A673 (cell line): ENCODE measurements around the gene TTI1. TPM values are rescaled to one million over a fixed set of nuclear protein-coding genes. Genes with fewer than 3 reads are reported as not detected.

Experiments used
- BruUV-seq: library from RNA; stranded (reverse); fragments of 400-500 nt; replicated peaks from 2 replicates; lab custom pipeline; 2021; lab: Mats Ljungman, UMichigan
- CTCF ChIA-PET: fragments of 300-600 bp; sonication (Branson Sonifier 250); formaldehyde crosslinking; loops from one replicate; lab custom pipeline; 2022; ENCODE audit warnings: antibody characterized with exemption; lab: Charles Lee
- POLR2A ChIA-PET: fragments of 300-600 bp; sonication (Branson Sonifier 250); formaldehyde crosslinking; loops from one replicate; lab custom pipeline; 2022; ENCODE audit warnings: antibody characterized with exemption; ENCODE audit not compliant: low non-redundant PET; lab: Charles Lee
- DNase-seq: peaks from one replicate; pipeline ENCODE4 v3.0.0-alpha.2; 2015; ENCODE audit warnings: low spot score
- H3K27ac ChIP-seq: fragments of 200-600 bp; sonication (generic); 2 replicates; pipeline ENCODE4 v1.5.1; 2016; ENCODE audit warnings: mixed run types, low read depth, mild to moderate bottlenecking, mixed read lengths, antibody characterized with exemption, low read length; ENCODE audit not compliant: poor library complexity, severe bottlenecking
- H3K27me3 ChIP-seq: fragments of 200-600 bp; sonication (generic); replicated peaks from 2 replicates; pipeline ENCODE4 v1.6.1; 2017; ENCODE audit warnings: mixed run types, low read depth, mild to moderate bottlenecking, mixed read lengths, antibody characterized with exemption, low read length; ENCODE audit not compliant: insufficient read depth, poor library complexity
- H3K36me3 ChIP-seq: fragments of 200-600 bp; sonication (generic); 2 replicates; pipeline ENCODE4 v1.6.1; 2016; ENCODE audit warnings: mixed run types, mild to moderate bottlenecking, mixed read lengths, antibody characterized with exemption, low read length; ENCODE audit not compliant: insufficient read depth, poor library complexity, severe bottlenecking
- H3K4me1 ChIP-seq: fragments of 200-600 bp; sonication (generic); 2 replicates; pipeline ENCODE4 v1.6.1; 2017; ENCODE audit warnings: mixed run types, mild to moderate bottlenecking, mixed read lengths, antibody characterized with exemption, low read length; ENCODE audit not compliant: insufficient read depth, poor library complexity, severe bottlenecking
- H3K4me3 ChIP-seq: fragments of 200-600 bp; sonication (generic); 2 replicates; pipeline ENCODE4 v1.5.1; 2016; ENCODE audit warnings: low read depth, mixed run types, mild to moderate bottlenecking, mixed read lengths, low read length; ENCODE audit not compliant: poor library complexity, severe bottlenecking
- H3K9me3 ChIP-seq: fragments of 200-600 bp; sonication (generic); 2 replicates; pipeline ENCODE4 v1.6.1; 2016; ENCODE audit warnings: mixed run types, low read depth, mild to moderate bottlenecking, mixed read lengths, antibody characterized with exemption, low read length; ENCODE audit not compliant: poor library complexity, severe bottlenecking
- CTCF ChIP-seq: fragments of 300-800, 200-600 bp; sonication (generic); conservative IDR thresholded peaks from 2 replicates; pipeline ENCODE4 v1.5.1; 2017; ENCODE audit warnings: low read depth, mild to moderate bottlenecking, antibody characterized with exemption, low read length, moderate library complexity, mixed read lengths
- EZH2 ChIP-seq: fragments of 200-600 bp; sonication (generic); IDR thresholded peaks from 2 replicates; pipeline ENCODE4 v1.6.1; 2017; ENCODE audit warnings: borderline replicate concordance, low read depth, mild to moderate bottlenecking, mixed read lengths, antibody characterized with exemption, low read length; ENCODE audit not compliant: poor library complexity, severe bottlenecking
- intact Hi-C: fragments of 100-400 bp; cut with micrococcal nuclease; formaldehyde crosslinking; loops from one replicate; pipeline ENCODE4 v1.10.0; 2022; ENCODE audit not compliant: unreplicated experiment
- total RNA-seq: library from RNA; stranded (reverse); gene quantifications from 2 replicates; pipeline ENCODE4 v1.2.3, GENCODE V29; 2021

TTI1 gene
- total RNA-seq, 1 experiment from 2014 or later = 40.3 TPM

- no peak for TF ChIP-seq EZH2
- peak; percentile 68 for TF ChIP-seq CTCF
- ChIA-PET POLR2A (interaction anchor here (0.9 kb wide), 1 partner anchor 48 kb away, joined by 3 read pairs; no protein-coding TSS in a partner anchor), CTCF (interaction anchor here (0.6 to 1.2 kb wide), 27 partner anchors 10 to 804 kb away, joined by 3 to 9 read pairs (median 4); no protein-coding TSS in a partner anchor)
- Histone ChIP-seq H3K27ac (no peak overlapping the region), H3K27me3 (no peaks in the 10 kb centered on the region), H3K4me3 (no peak overlapping the region), H3K9me3 (no peaks in the 10 kb centered on the region), H3K36me3 (peaks cover 37% of the 10 kb centered on the region), H3K4me1 (peaks cover 32% of the 10 kb centered on the region)
- BruUV-seq = no TSS peak
- intact Hi-C loops = loop anchor here (2.0 kb wide), 2 partner anchors 90 to 428 kb away; partner anchors contain the start of gene VSTM2L
- DNase-seq = peak; percentile 69
These were observed 40.4 kb downstream of the TTI1 start for GRCh38 chr20:37992802-37993409.

- CTCF ChIA-PET = interaction anchor here (0.6 to 1.2 kb wide), 3 partner anchors 90 to 428 kb away, joined by 4 to 5 read pairs (median 4); no protein-coding TSS in a partner anchor
- H3K36me3 ChIP-seq = peaks cover 34% of the 10 kb centered on the region
These were observed 41.3 kb downstream of the TTI1 start for GRCh38 chr20:37991908-37992307.

GRCh38 chr20:37991157-37991866 lies 41.9 kb downstream of the TTI1 start:
- peak overlapping the region; percentile 7 for H3K27ac ChIP-seq
- no TSS peak for BruUV-seq
- DNase-seq = no peak
- H3K9me3 ChIP-seq = no peaks in the 10 kb centered on the region
- H3K27me3 ChIP-seq = no peaks in the 10 kb centered on the region
- H3K4me1 ChIP-seq = peaks cover 44% of the 10 kb centered on the region
- TF ChIP-seq CTCF (no peak), EZH2 (no peak)
- intact Hi-C loops = no loop called here
- H3K4me3 ChIP-seq = no peak overlapping the region
- ChIA-PET POLR2A (no interaction called here), CTCF (no interaction called here)
- H3K36me3 ChIP-seq = peaks cover 28% of the 10 kb centered on the region

More at GRCh38 chr20:37991908-37992307, 41.3 kb downstream of the TTI1 start:
- intact Hi-C loops = loop anchor here (2.0 kb wide), 2 partner anchors 89 to 427 kb away; partner anchors contain the start of gene VSTM2L
- no peak overlapping the region for H3K4me3 ChIP-seq
- DNase-seq = no peak
- no TSS peak for BruUV-seq
- no peak for TF ChIP-seq CTCF
- TF ChIP-seq EZH2 = no peak
- peaks cover 42% of the 10 kb centered on the region for H3K4me1 ChIP-seq
- POLR2A ChIA-PET = no interaction called here
- H3K27me3 ChIP-seq = no peaks in the 10 kb centered on the region
- H3K27ac ChIP-seq = no peak overlapping the region
- H3K9me3 ChIP-seq = no peaks in the 10 kb centered on the region
